GM13977 (cell line): Measurements from ENCODE around the gene PCDH20.
A peak's percentile ranks its signal among the peaks of the same experiment; 100 is the strongest.

Source experiments
- DNase-seq: peaks from one replicate; pipeline ENCODE4 v3.0.0; 2012; ENCODE audit warnings: low spot score
- in situ Hi-C: fragments of 300-500 bp; cut with MboI; formaldehyde crosslinking; loops from one replicate; pipeline ENCODE4 v1.12.0; 2022; ENCODE audit warnings: low sequenced_read_pairs, low pct_unique_long_range_greater_than_20kb, mixed read lengths, inconsistent platforms; ENCODE audit not compliant: unreplicated experiment
- TF ChIP-seq, protein P1 (sequence below): IDR thresholded peaks from 2 replicates; pipeline ENCODE4 v1.5.1; 2012; ENCODE audit warnings: mild to moderate bottlenecking, control low read depth; ENCODE audit not compliant: insufficient read depth; ENCODE audit errors: extremely low read depth, missing control alignments

Gene PCDH20

DNA sequence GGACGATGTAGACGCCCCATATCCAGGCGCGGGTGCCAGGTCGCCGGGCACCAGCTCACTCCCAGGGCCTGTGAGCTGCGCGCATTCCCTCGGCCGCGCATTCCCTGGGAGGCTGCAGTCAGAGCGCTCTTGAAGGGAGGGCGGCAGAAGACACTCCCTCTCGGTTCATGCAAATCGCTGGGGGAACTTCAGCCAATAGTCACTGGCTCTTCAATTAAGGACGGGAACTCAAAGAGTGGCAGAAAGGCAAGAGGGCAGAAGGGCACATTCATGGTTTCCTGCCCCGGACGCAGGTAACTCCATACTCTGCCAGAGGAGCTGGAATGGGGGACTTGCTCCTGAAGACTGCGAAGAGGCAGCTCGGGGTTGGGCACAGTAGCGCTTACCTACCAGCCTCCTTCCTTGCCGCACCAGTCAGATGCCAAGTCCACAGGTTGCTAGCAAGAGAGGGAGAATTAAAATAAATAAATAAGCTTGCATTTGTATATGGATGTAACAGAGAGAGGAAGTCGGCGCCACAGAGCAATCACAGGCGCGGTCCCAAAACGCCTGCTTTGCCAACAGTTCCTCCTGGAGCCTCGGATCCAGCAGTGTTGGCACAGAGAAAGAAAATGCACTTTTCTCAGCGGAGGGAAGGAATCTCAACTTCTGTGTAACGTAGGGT lies 459 bp downstream of the PCDH20 start:
- in situ Hi-C loops = loop anchor here (25.0 kb wide), 1 partner anchor 953 kb away; no protein-coding TSS in a partner anchor
- no peak for DNase-seq
- TF ChIP-seq, protein P1, sequence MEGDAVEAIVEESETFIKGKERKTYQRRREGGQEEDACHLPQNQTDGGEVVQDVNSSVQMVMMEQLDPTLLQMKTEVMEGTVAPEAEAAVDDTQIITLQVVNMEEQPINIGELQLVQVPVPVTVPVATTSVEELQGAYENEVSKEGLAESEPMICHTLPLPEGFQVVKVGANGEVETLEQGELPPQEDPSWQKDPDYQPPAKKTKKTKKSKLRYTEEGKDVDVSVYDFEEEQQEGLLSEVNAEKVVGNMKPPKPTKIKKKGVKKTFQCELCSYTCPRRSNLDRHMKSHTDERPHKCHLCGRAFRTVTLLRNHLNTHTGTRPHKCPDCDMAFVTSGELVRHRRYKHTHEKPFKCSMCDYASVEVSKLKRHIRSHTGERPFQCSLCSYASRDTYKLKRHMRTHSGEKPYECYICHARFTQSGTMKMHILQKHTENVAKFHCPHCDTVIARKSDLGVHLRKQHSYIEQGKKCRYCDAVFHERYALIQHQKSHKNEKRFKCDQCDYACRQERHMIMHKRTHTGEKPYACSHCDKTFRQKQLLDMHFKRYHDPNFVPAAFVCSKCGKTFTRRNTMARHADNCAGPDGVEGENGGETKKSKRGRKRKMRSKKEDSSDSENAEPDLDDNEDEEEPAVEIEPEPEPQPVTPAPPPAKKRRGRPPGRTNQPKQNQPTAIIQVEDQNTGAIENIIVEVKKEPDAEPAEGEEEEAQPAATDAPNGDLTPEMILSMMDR = no peak

DNA sequence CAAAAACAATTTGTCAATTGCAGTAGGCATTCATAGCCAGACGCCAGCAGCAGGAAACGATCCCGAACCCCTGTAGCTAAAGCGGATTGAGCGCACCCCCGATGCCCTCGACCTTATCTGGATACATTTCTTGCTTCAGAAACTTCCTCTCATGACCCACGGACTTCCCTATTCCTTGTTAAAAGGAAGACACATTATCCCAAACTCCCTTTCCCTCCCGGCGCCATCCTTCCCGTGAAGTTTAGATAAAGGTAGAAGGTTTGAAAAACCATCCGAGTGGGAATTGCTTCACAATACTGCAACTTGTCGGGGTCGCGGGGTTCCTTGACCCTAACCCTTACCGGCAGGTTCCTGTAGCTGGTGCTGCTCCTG lies 977 bp downstream of the PCDH20 start:
- TF ChIP-seq, protein P1 = no peak
- no peak for DNase-seq
- in situ Hi-C loops = loop anchor here (25.0 kb wide), 1 partner anchor 952 kb away; no protein-coding TSS in a partner anchor

DNA sequence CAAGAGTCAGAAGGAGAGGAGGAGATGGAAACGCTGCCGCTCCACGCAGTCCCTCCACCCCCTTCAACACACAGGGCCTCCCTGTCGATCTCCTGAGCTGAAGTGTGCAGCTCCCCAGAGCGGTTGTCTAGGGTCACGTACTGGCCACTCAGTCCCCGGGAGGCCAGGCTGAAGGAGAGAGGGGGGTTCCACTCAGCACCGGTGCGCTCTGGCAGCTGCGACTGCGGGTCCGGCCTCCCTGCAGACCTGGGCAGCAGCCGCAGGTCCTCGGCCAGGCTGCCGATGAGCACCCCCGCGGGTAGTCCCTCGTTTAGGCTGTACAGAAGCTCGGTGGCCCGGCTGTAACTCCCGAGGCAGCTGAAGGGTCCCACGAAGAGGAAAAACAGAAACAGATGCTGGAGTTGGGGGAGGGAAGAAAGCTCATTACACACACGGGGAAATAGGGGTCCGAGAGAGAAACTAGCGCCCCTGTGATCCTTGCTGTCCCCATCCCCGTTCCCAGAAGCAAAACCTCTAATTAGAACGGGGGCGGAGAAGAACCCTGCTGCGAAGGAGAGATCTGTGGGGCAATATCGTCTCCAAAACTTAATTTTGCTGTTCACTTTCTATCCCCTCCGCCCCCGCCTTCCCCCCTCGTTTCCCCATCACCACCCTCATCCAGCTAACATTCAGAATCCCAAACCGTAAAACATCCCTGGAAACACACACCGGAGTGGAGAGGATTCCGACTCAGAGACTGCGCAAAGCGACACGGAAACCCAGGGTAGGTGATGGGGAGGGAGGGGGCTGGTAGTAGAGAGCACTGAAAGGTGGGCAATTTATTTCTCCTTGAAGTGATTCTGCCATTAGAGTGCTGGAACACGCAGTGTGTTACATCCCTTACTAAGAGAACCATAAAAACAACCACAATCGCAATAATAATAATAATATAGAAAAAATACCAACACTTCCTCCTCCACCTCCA lies 1.8 kb downstream of the PCDH20 start:
- TF ChIP-seq, protein P1 = no peak
- DNase-seq = no peak
- in situ Hi-C loops = loop anchor here (25.0 kb wide), 1 partner anchor 952 kb away; no protein-coding TSS in a partner anchor

DNA sequence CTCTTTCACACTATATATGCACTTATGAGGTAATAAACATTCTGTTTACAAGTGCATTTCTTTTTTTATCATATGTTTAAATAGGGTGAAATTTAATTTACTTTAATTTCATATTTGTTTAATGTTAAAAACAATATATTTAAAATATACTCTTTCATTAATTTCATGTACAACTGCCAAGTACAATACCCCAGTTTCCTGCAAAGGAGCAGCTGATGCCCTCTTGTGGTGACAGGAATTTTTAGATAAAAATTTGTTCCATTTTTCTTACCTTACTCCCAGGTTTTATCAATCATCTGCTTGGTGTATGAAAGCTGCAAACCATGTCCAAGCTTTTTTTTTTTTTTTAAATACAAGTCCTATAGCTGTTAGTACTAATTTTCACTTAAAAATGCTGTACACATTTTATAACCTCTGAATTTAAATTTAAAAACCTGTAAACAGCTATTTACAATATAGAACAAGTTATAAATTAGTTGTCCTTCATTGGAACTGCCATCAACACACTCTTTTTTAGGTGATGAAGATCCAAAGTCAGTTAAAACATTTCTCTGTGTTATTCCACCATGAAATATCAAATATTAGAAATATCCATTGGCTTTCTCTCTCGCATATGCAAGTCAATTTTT lies 4.9 kb downstream of the PCDH20 start:
- DNase-seq = peak; percentile 38
- TF ChIP-seq, protein P1 = peak; percentile 50
- in situ Hi-C loops = loop anchor here (25.0 kb wide), 1 partner anchor 948 kb away; no protein-coding TSS in a partner anchor

DNA sequence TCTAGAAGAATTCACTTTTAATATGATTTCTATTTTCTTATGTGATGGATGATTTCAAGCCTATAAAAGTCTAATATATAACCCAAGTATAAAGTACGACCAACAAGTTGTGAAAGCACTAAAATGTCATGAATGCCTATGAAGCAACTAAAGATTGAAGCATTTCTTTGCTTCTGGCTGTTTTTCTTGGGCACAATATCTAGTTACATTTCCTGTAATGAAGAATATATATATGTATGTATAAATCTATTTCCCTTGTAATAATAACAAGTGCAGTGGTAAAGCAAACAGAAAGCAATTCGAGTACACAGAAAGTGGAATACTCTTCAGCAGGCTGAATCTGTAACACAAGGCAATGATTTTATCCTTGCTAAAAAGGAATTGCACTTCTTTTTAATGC lies 5.4 kb downstream of the PCDH20 start:
- in situ Hi-C loops = loop anchor here (25.0 kb wide), 1 partner anchor 948 kb away; no protein-coding TSS in a partner anchor
- no peak for DNase-seq
- TF ChIP-seq, protein P1 = no peak

DNA sequence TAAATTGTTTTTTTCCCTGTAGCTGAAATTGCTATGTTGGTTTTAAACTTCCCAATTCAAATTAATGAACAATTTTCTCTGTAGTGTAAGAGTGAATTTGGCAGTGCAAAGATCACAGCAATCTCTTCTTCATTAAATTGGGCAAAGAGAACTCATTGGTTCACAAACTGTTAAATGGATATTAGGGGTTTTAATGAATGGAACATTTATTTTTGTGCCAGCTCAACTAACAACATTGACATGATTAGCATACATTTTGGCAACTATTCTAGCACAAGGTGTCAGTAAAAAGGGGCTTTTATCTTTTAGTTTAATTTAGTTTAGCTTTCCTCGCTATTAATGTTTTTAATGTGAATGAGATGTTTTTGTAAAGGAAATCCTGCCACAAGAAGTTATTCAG lies 7.1 kb downstream of the PCDH20 start:
- TF ChIP-seq, protein P1 = no peak
- no peak for DNase-seq
- in situ Hi-C loops = loop anchor here (25.0 kb wide), 1 partner anchor 946 kb away; no protein-coding TSS in a partner anchor
